ENCODE data around the gene COL15A1.

DNA sequence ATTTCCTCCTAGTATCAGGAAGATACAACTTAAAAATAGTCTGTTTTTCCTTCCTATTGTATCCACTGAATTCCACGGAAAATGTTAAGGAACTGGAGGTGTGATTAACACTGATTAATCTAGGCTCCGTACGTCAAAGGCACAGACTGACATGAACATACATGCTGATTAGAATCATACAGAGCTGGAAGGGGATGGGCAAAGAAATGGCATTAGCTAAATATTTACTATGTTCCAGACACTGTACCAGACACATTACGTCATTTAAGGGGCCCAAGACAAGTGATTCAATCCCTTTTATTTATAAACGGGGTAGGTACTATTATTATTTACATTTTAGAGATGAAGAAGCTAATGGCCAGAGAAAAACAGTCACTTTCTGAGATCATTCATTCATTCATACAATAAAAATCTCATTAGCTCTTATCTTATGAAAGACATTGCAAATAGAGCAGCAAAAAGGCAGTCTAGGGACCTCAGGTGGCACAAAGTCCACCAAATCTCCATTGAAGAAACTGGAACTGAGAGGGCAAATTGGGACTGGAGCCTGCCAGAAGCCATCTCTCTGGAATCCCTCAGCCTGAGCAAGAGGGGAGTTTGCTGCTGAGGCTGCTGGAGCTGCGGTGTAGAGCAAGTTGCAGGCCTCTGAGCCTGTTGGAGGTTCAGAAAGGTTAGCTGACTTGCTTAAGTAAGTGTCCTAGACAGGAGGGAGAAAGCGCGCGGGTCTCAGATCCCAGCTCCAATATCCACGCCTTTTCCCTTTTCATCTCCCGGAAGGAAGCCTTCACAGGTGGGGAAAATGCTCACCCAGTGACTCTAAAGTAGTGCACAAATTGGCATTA lies 159.6 kb downstream of the COL15A1 start:
- TF ChIP-seq POLR2A (IDR thresholded peaks at IDR 0.05): no peak
- TF ChIP-seq POLR2AphosphoS5 (IDR thresholded peaks at IDR 0.05): no peak
- TF ChIP-seq, protein P1, sequence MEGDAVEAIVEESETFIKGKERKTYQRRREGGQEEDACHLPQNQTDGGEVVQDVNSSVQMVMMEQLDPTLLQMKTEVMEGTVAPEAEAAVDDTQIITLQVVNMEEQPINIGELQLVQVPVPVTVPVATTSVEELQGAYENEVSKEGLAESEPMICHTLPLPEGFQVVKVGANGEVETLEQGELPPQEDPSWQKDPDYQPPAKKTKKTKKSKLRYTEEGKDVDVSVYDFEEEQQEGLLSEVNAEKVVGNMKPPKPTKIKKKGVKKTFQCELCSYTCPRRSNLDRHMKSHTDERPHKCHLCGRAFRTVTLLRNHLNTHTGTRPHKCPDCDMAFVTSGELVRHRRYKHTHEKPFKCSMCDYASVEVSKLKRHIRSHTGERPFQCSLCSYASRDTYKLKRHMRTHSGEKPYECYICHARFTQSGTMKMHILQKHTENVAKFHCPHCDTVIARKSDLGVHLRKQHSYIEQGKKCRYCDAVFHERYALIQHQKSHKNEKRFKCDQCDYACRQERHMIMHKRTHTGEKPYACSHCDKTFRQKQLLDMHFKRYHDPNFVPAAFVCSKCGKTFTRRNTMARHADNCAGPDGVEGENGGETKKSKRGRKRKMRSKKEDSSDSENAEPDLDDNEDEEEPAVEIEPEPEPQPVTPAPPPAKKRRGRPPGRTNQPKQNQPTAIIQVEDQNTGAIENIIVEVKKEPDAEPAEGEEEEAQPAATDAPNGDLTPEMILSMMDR (IDR thresholded peaks at IDR 0.05 in 8 of 11, conservative IDR thresholded peaks at IDR 0.05 in 3 of 11): no peak

Data from spleen (tissue), 7 donors.